Peyer's patch (tissue), 4 donors: ENCODE measurements around the gene COL20A1. TPM values are rescaled to one million over a fixed set of nuclear protein-coding genes. Genes with fewer than 3 reads are reported as not detected.

ENCODE experiments used
- DNase-seq, 3 donors: peaks; one replicate each; pipeline ENCODE4 v3.0.0-alpha.2; 2017 to 2019
- H3K27ac ChIP-seq, 4 donors: fragments of 200-600 bp; sonication (generic); one replicate each; pipeline ENCODE4 v1.5.1; 2016 to 2019
- H3K27me3 ChIP-seq, 2 donors: fragments of 200-600 bp; sonication (generic); one replicate each; pipeline ENCODE4 v1.5.1; 2019
- H3K36me3 ChIP-seq, 3 donors: fragments of 200-600 bp; sonication (generic); one replicate each; pipeline ENCODE4 v1.5.1; 2016 to 2019
- H3K4me1 ChIP-seq, 4 donors: fragments of 200-600 bp; sonication (generic); one replicate each; pipeline ENCODE4 v1.5.1; 2016 to 2019
- H3K4me3 ChIP-seq, 4 donors: fragments of 200-600 bp; sonication (generic); 1 replicate in 3 of 4; 2 replicates in 1 of 4; pipeline ENCODE4 v1.5.1; 2016 to 2019; ENCODE audit warnings: mild to moderate bottlenecking in 1 of 4
- H3K9me3 ChIP-seq, 4 donors: fragments of 200-600 bp; sonication (generic); one replicate each; pipeline ENCODE4 v1.5.1; 2016 to 2019; ENCODE audit warnings: mild to moderate bottlenecking in 1 of 4
- CTCF ChIP-seq, 6 experiments: fragments of 450-650 bp in 4 of 6; fragments of 200-600 bp in 2 of 6; sonication (generic) in 1 of 6; IDR thresholded peaks; one replicate each; pipeline ENCODE4 v1.5.1; 2017 to 2019; ENCODE audit warnings: antibody characterized with exemption in 6 of 6, mild to moderate bottlenecking in 3 of 6, moderate library complexity in 1 of 6
- POLR2A ChIP-seq, 2 donors: fragments of 450-650 bp; IDR thresholded peaks; one replicate each; pipeline ENCODE4 v1.5.1; 2017; ENCODE audit warnings: antibody characterized with exemption in 2 of 2, mild to moderate bottlenecking in 2 of 2, moderate library complexity in 2 of 2
- small RNA-seq, 2 donors: library from RNA; depleted of rRNA; stranded (forward); fragments of <200 nt; gene quantifications; one replicate each; pipeline ENCODE3, GENCODE V24; 2016
- total RNA-seq, 4 donors: library from RNA; depleted of rRNA; stranded (reverse); fragments of >200 nt; gene quantifications; one replicate each; pipeline ENCODE4 v1.1.0, GENCODE V29; 2016

The COL20A1 gene
- total RNA-seq, 4 donors from 2014 or later = not detected

- Histone ChIP-seq H3K4me1 (no peaks in the 10 kb centered on the region), H3K27me3 (no peaks in the 10 kb centered on the region), H3K36me3 (no peaks in the 10 kb centered on the region), H3K9me3 (peaks cover 0 to 14% (median 0%) of the 10 kb centered on the region in 4 donors), H3K27ac (no peak overlapping the region), H3K4me3 (no peak overlapping the region)
- no peak for DNase-seq
- TF ChIP-seq POLR2A (IDR thresholded peaks at IDR 0.05) = no peak
- TF ChIP-seq CTCF (IDR thresholded peaks at IDR 0.05) = no peak
These were observed 89.7 kb downstream of the COL20A1 start for GRCh38 chr20:63382551-63383300.

GRCh38 chr20:63383556-63383955 is 90.6 kb downstream of the COL20A1 start:
- Histone ChIP-seq H3K4me3 (no peak overlapping the region), H3K27me3 (no peaks in the 10 kb centered on the region), H3K36me3 (no peaks in the 10 kb centered on the region), H3K27ac (no peak overlapping the region), H3K9me3 (peaks cover 0 to 14% (median 0%) of the 10 kb centered on the region in 4 donors), H3K4me1 (no peaks in the 10 kb centered on the region)
- DNase-seq = no peak
- no peak for TF ChIP-seq POLR2A (IDR thresholded peaks at IDR 0.05)
- TF ChIP-seq CTCF (IDR thresholded peaks at IDR 0.05) = no peak

DNA sequence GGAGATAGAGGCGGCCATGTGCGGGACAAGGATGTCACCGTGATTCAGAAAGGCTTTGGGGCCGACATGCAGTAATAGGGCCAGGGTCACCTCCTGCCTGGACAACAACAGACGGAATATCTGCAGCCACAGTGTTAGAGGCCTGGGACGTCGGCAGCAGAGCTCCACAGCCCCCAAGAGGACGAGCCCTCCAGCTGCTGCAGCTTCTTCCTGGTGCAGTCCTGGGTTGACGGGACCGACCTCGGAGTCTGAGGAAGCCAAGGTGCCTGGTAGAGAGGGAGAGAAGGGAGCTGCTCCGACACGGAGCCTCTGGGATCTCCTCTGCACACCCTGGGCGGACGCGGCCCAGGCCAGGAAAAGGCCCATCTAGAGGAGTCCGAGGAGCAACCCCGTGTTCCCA is 91.3 kb downstream of the COL20A1 start:
- TF ChIP-seq POLR2A (IDR thresholded peaks at IDR 0.05) = no peak
- no peak for TF ChIP-seq CTCF (IDR thresholded peaks at IDR 0.05)
- Histone ChIP-seq H3K27me3 (no peaks in the 10 kb centered on the region), H3K4me1 (no peaks in the 10 kb centered on the region), H3K27ac (no peak overlapping the region), H3K9me3 (peaks cover 0 to 14% (median 0%) of the 10 kb centered on the region in 4 donors), H3K36me3 (no peaks in the 10 kb centered on the region), H3K4me3 (no peak overlapping the region)
- no peak for DNase-seq

Small RNA genes lying within 50 kb of the gene (small RNA-seq; reads per million reads assigned to genes)
- gene MIR4326 (0 to 1.3 reads per million in 2 donors), gene RNU6-994P (0 reads per million in 2 donors)

Other genes with a start within 250 kb of the COL20A1 start
- 10 to 100 TPM; 25.7 to 30.5 (median 28.3) TPM for gene YTHDF1, start 77.1 kb upstream of the COL20A1 start, total RNA-seq
- gene BIRC7, start 57.3 kb upstream of the COL20A1 start, total RNA-seq = not detected
- gene NKAIN4, start 38.7 kb upstream of the COL20A1 start, total RNA-seq = not detected
- gene ARFGAP1, start 20.4 kb upstream of the COL20A1 start, total RNA-seq = 100 to 1,000 TPM in 1 of 4 donors, 10 to 100 TPM in 3; 66.6 to 149 (median 89.8) TPM
- gene CHRNA4, start 68.2 kb downstream of the COL20A1 start, total RNA-seq = not detected
- not detected for gene KCNQ2, start 179.5 kb downstream of the COL20A1 start, total RNA-seq
- 1 to 10 TPM in 3 of 4 donors, under 1 TPM in 1; 0.67 to 3.3 (median 2.1) TPM for gene EEF1A2, start 205.9 kb downstream of the COL20A1 start, total RNA-seq
- gene PPDPF, start 227.6 kb downstream of the COL20A1 start, total RNA-seq = 100 to 1,000 TPM in 3 of 4 donors, 10 to 100 TPM in 1; 94.1 to 435 (median 193) TPM
- gene PTK6, start 244.2 kb downstream of the COL20A1 start, total RNA-seq = 100 to 1,000 TPM in 1 of 4 donors, 10 to 100 TPM in 2, 1 to 10 TPM in 1; 8.3 to 109 (median 84.5) TPM